Skin of body (tissue), 2 donors: Measurements from ENCODE around the gene PKHD1. TPM values are rescaled to one million over a fixed set of nuclear protein-coding genes. Genes with fewer than 3 reads are reported as not detected.
A peak's percentile ranks its signal among the peaks of the same experiment; 100 is the strongest.
"Not testable (repeated sequence)": the region's sequence is repeated elsewhere in the genome, so short reads cannot be mapped to it uniquely, and the experiment has no call there.

Source experiments
- DNase-seq: peaks from one replicate; lab custom pipeline; 2025; lab: John Stamatoyannopoulos, UW
- total RNA-seq: library from RNA; depleted of rRNA; stranded (reverse); fragments of >200 nt; gene quantifications from one replicate; pipeline ENCODE4 v1.2.3, GENCODE V29; 2014

PKHD1 gene
- total RNA-seq, 1 donor from 2014 or later: 1.3 TPM

DNA sequence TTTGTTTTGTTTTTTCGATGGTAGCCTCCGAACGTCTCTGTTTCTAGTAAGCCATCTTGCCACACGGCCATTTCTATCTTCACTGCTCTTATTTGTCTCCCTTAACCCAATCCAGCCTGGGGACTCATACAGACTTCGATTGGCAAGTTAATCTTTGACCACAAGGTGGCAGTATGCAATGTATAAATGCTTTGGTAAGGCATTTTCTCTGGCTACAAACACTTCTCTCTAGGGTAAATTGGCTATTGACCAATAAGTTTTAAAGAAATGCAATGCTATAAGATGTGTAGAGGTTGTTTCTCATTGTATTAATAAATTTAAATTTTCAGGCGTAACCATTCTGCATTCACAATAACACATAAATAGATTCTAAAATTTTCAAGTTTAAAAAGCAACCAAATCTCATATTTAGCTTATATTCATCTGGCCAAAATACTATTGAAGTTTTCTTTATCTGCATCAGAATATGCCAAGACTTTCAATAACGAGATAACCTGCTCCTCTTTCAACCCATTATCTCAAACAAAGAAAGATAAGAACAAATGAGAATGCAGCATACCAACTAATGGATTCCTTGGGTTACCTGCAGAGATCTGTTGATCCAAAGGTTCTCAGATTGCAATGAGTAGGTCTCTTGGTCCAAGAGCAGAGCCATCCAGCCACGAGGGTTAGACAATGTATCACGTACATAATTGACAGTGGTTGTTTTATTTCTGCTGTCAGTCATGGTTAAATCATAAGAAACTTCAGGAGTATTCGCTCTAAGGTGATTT is 231.9 kb downstream of the PKHD1 start:
- DNase-seq: peak; percentile 41

DNA sequence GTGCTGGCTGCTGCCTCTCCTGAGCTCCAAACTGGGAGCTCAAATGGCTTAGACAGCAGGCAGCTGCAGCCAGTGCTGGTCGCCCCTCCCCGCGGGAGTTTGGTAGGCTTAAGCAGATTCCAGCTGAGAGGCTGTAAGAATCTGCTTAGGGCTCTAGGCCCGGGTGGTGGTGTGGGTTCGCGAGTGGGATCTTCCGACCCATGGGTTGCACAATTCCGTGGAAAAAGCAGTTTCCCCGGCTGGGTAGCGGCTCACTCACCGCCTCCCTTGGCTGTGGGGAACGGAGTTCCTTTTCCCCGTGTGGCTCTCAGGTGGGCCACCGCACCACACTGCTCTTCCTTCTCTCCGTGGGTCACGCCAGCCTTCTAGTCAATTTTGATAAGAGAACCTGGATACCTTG is 232.5 kb downstream of the PKHD1 start:
- no peak for DNase-seq

DNA sequence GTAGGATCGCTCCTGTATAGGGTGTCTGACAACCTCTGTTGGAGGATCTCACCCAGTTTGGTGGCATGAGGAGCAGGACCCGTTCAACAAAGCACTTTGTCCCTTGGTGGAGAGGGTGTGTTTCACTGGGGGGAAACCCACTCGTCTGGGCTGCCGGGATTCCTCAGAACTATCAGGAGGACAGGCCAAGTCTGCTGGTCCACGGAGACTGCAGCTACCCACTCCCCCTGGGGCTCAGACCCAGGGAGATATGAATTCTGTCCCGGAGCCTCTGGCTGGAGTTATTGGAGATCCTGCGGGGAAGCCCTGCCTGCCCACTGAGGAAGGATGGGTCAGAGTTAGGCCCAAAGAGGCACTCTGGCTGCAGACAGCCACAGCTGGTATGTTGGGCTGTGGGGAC is 233.1 kb downstream of the PKHD1 start:
- no peak for DNase-seq

DNA sequence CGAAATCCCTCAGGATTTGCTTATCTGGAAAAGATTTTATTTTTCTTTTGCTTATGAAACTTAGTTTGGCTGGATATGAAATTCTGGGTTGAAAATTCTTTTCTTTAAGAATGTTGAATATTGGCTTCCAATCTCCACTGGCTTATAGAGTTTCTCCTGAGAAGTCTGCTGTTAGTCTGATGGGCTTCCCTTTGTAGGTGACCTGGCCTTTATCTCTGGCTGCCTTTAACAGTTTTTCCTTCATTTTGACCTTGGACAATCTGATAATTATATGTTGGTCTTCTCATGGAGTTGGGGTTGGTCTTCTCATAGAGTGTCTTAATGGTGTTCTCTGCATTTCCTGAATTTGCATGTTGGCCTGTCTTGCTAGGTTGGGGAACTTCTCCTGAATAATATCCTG is 234.3 kb downstream of the PKHD1 start:
- not testable (repeated sequence) for DNase-seq

DNA sequence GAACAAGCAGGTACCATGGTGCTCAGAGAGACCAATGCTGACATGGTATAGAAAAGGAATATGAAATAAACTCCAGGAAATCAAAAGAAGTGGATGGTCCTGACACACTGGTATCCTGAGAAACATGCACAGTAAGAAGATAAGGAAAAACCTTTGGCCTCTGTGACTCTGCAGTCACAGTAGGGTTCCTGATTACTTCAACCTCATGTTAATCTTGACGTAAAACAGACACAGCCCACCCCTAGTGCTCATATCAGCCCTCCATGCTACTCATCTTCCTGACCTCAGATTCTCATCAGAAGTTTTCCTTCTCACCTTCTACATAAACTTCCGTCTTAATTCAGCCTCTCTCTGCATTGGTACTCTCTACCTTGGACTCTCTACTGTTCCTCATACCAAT is 240.9 kb downstream of the PKHD1 start:
- DNase-seq: no peak

DNA sequence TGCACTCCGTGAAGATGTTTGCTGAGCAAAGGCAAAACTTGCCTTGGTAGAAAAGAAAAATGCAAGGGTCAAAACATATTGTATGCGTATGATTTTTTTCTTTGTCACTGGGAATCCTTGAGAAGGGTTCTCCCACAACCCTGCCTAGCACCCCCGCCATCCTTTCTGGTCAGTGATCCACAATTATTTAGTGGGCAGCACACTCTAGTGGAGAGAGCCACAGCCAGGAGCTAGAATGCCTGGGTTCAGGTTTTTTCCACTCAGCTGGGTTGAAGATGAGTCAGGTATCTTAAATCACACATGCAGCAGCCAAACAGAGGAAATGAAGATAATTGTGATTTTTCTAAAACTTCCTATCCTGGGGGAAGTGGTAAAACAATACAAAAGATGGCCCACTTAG is 243.1 kb downstream of the PKHD1 start:
- DNase-seq: no peak

DNA sequence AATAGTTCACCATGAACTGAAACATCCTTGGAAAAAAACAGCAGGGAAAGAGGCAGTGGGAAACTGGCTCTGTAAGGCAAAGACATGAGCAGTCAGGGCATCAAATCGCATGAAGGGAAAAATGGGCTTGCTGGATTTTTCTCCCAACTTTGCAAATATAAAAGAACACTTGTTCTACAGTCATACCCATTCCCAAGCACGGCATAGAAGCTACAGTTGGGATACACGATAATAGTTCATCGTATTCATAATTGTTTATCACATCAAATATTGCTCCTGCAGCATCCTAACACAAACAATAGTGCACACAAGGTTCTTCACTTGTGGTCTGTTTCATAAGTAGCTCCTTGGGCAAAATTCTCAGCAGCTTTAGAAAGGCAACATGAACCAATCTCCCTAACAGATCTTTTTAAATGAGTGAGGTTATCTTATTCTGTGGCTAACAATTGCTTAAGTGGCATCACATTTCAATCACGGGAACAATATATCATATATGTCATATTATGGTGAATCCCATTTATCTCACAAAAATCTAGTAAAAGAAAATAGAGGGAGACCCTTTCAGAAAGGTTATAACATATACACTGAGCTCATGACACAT is 243.9 kb downstream of the PKHD1 start:
- DNase-seq: no peak

DNA sequence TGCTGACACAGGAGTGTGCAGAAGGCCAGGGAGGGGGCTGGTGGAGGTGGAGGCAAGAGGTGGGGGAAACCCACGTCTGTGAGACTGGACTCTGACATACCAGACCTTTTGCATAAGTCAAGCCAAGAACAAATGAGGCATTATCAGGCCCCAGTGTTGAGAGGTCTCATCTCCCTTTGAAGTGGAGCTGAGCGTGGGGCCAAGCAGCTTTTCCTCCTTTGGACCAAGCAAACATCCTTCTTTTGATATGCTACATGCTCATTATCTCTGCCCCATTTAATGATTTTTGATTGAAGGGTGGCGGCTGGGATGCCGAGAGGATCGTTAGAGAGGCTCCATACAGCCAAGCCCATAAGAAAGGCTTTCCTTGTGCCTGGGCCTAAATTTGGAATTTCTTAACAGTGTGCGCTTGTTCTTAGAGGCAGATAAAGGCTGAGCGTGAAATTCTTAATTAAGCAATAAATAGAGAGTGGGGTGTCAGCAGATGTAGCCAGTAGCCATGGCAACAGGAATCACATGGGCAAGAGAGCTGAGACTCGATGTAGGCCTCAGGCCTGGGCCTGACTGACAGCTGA is 244.5 kb downstream of the PKHD1 start:
- peak; percentile 39 for DNase-seq

DNA sequence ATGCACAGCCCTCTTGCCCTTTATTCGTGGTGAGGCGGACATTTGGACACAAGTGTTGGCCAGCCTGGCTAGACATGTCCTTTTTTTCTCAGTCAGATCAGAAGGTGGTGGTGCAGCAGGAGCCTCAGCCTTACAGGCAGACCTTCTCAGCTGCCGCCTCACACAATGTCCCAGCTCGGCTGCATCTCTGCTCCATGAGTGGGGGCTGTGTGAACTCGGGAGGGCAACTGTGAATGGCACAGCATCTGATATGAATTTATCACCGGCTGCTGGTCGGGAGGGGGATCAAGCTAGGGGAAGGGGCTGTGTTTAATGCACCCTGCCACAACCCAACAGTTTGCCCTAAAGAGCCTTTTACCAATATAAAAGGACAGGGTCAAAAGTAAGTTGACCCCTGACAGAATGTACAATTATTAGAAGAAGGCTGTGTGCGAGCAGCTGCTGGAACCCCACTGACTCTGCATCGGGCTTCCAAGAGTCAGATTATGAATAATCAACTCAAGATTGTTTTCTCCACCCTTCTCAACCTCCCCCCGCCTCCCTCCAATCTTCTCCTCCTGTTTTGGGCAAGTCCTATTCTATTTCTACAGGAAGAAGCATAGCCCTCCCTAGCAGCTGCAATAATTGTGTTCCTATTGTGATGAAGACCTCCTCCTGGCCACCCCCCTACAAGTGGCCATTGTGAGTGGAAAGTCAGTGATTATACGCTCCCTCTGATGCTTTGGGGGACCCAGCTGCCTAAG is 245.2 kb downstream of the PKHD1 start:
- DNase-seq: peak; percentile 11

DNA sequence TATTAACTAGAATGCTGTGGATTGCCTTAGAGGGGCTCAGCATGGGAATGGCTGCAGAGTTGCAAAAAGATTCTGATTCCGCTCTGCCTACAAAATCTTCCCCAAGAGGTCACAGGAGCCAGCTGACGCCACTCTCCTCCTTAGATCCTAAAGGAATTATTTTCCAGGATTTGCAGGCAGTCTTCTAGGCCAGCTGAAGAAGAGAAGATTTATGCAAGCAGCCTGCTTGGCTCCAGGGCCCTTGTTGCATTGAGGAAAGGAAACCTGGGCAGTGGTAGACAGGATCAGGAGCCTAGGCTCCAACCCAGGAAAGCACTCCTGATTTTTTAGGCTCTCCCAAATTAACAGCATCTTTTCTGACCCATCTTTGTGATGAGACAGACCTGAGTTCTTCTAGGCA is 245.8 kb downstream of the PKHD1 start:
- DNase-seq: no peak

DNA sequence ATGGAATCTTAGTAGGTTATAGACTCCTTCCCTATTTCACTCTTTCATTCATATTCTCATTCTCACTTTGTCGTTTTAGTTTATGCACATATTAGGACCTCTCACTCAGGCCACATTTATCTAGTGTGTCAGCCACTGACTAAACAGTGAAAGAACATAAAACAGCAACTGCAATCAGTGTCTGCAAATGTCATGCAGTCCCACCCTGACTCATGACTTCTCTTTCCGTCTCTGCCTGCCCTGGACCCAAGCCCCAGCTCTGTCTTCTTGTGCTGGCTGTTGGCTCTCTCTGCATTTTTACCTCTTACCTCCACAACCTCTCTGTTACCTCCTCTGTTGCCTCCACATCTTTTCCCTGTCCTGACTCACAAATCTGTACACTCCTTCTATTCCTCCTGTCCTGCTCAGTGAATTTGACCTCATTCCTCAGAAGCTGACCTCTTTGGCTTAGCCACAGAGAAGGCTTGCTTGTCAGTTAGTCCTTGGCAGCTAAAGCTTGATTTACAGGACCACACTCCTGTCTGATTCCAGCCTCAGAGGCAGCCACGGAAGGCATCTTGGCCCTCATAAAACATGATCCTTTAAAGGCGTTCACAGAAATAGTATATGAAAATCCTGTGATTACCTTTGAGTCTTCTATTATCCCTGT is 247.6 kb downstream of the PKHD1 start:
- no peak for DNase-seq

DNA sequence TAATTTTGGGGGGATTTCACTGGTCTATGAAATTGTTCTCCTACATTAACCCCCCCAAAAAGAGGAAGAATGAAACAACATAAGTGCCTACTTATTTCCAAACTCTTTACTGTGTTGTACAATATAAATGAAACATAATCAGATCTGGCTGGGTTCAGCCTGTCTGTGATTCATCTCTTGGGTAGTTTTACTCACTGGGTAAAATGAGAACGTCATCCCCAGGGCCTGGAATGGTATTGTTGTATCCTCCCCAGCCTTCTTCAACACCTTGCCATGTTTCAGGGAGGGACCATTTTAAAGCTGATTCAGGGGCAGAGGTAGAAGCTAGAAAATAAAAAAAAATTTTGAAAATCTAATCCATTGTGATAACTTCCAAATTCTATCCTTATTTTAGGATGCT is 256.7 kb downstream of the PKHD1 start:
- DNase-seq: no peak

DNA sequence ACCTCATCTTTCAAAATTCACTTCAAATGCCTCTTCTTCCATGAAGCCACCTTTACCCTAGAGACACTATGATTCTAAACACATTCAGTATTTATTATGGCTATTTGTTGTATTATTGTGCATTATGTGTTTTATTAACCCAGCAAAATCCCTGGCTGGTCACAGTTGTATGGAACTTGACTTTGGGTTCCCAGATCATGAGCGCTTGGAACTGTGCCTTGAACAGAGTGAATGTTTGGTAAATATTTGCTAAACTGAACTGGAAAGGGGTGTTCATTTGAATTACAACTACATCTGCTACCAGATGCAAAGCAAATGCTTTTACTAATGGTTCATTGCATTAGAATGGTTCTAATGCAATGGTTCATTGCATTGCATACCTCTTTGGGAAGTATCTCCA is 259.8 kb downstream of the PKHD1 start:
- DNase-seq: no peak

DNA sequence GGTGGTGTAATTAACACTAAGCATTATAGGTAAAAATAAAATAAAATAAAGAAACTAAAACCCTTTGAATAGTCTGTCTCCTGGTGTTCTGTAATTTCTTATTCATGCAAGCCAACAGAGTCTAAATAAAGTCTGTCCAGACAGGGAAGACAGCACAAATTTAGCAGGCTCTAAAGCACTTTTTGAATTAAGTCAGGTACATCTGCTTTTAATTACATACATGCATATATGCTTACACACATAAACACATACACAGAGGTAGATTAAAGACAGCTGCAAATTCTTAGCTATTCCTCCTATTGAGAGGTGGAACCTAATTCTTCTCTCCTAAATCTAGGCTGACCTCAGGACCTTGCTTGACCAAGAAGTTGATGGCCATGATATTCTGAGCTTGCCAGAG is 262.5 kb downstream of the PKHD1 start:
- no peak for DNase-seq

DNA sequence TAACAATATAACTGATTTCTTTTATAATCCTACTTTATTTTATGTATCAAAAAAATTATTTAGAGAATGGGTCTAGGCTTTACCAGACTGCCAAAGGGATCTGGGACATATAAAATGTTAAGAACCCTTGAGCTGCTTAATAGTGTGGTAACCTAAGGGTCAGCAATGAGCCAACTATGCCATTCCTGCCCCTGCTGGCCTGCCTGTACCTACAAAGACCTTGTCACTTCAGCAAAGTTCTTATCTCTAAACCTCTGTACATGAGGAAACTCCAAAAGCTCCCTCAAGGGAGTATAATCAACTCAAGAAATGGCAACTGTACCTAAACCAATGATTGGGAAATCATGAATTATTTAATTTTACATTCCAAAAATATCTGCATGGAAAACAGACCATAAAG is 266.9 kb downstream of the PKHD1 start:
- no peak for DNase-seq

DNA sequence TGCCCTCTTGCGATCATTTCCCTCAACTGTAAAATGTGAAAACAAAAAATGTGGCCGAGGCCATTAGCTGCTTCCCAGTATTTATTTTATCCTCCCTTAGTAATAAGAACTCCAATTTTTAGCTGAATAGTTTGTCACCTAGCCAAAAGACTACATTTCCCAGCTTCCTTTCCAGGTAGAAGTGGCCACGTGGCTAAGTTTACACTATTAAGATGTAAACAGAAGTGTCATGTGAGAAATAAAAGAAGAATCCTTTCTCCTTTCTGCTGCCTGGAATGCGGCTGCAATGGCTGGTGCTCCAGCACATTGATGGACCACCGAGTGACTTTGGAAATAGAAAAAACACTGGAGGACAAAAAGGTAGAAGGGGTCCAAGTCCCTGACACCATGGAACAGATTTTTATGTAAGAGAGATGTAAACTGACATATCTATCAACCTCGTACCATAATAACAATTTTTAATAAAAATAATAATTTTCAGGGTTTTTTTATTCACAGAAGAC is 268.8 kb downstream of the PKHD1 start:
- no peak for DNase-seq

DNA sequence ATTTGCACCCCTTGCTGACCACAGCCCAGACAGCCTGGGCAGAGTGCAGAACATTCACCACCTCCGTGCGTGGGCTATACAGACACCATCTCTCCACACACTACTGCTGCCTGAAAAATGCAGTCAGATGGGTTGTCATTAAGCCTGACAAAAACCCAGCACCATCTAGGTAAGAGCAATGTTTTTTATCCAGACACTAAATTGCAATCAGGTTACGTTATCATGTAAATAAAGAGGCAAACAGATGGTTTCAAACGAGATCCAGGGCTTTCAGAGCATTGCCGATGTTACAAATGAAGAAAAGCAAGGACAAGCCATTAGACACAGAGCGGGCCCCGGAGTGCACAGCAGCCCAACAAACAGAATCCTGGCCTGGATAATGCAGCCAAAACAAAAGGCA is 269.6 kb downstream of the PKHD1 start:
- no peak for DNase-seq

DNA sequence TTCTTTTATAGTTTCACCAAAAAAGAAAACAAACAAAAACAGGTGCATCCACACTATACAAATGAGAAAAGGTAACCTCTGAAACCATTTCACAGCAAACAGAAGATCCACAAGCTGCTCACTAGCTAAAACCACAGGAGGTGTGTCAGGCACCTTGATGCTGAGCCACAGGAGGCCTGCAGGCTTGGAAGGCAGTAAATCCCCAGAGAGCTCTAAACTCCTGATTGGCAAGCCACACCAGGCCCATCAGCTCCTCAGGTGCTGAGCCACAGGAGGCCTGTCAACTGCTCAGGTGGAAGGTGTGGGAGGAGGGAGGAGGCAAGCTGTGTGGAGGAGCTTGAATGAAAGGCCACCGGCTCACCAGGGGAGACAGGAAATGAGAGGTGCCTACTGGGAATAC is 273.0 kb downstream of the PKHD1 start:
- no peak for DNase-seq

DNA sequence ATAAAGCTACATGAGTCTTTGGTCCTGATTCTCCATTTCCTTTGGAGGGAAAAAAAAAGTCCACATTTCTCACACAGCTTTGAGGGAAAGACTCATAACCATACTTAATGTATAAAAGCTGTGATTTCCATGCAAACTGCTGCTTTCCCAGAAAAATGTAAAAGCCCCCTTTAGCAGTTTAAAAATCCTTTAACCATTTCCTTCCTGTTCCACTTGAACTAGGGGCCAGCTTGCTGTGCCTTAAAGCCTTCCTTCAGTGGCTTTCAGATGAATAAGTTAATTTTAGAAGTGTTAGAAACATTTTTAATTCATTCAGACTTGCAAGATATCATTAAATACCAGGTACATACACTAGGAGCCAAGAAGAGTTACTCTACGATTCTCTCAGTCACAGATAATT is 273.5 kb downstream of the PKHD1 start:
- no peak for DNase-seq

DNA sequence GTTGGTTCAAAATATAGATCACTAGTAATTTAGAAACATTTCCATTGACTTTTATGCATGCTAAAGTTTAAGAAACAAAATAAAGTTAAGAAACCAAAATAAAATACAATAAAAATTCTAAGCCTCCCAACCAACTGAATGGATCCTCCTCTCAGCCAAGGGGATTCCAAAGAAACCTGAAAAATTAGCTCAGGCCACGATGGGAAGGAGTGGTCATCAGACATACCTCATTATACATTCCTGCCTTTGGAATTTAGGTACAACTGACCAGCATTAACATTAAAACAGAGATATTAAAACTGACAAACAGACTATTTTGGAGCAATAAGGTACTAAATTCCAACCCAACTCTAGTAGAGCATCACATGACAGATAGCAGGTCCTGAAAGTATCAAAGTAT is 275.2 kb downstream of the PKHD1 start:
- no peak for DNase-seq

DNA sequence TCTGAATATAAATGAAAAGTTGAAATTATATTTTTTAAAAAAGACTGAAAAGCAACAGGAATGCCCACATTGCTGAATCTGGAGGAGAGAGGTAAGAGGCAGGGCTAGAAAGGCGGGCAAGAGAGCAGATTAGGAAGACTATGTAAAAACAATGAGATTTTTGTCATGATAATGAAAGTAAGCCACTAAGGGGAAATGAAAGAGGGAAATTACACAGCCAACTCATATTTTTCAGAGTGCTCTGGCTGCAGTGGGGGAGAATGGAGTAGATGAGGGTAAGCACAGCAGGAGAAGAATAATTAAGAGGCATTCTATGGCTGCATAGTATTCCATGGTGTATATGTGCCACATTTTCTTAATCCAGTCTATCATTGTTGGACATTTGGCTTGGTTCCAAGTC is 281.9 kb downstream of the PKHD1 start:
- DNase-seq: no peak

DNA sequence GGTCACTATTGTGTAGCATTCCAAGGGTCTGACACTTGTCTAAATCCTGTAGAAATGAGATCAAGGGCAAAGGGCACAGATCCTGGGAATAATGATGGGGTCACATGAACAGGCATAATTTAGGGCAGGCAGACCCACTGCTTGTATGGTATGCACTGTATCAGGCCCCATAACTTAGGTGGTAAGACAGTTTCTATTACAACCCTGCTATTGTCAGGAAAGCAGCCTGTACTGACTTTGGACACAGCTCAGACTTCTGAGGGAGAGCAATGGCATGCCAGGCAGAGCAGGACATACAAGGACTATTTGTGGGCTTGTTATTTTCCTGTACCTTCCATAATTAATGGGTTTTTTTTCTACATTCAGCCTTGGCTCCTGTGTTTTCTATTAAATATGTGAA is 286.8 kb downstream of the PKHD1 start:
- no peak for DNase-seq
